UCSD-AML1 (cell line): ENCODE measurements around the gene MARK1.

Experiments used
- DNase-seq: peaks from one replicate; lab custom pipeline; 2025; ENCODE audit not compliant: unreplicated experiment; lab: John Stamatoyannopoulos, UW

Gene MARK1

DNA sequence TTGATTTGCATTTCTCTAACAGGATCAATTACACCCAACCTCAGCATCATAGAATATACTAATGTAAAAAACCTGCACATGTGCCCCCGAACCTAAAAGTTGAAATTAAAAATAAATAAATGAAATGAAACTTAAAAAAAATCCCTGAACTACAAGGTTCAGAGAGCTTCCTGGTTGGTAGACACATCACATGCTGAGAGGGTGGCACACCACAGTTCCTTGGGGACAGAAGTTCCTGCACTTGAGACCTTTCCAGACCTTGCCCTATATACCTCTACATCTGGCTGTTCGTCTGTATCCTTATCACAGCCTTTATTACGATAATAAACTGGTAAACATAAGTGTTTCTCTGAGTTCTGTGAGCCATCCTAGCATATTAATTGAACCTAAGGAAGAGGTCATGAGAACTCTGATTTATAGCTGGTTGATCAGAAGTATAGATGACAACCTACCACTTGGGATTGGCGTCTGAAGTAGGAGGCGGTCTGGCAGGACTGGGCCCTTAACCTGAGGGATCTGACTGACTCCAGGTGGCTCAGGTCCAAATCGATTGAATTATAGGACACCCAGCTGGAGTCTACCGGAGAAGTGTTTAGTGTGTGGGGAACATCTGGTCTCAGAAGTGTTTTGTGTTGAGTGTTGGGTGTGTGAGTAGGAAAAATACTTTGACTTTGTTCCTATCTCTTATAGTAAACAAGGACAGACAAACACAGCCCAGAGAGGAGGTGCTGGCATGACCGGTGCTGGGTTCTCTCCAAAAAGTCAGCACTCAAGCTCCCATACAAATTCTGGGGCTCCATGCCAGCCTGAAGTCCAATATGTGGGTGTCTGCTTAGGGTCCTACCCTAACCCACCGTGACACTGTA lies 181.2 kb downstream of the MARK1 start:
- no peak for DNase-seq

DNA sequence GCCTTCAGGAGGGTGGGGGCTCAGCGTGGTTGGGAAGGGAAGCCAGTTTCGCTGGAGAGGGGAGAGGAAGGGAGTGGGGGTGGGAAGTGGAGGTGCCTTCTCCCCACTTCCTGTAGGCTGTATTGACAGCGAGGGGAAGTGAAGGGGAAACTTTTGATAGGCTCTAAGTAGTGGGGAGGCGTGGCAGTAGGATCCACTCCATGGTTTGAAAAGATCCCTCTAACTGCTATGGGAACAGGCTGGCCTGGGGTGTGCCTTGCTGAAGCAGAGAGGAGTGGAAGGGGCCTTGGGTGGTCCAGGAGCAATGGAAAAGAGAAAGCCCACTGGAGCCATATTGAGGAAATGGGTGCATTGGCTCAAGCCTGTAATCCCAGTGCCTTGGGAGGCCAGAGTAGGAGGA lies 182.4 kb downstream of the MARK1 start:
- no peak for DNase-seq

GRCh38 chr1:220711056-220711809 lies 183.3 kb downstream of the MARK1 start:
- no peak for DNase-seq
